Measurements from ENCODE around the gene DOCK3.

DNA sequence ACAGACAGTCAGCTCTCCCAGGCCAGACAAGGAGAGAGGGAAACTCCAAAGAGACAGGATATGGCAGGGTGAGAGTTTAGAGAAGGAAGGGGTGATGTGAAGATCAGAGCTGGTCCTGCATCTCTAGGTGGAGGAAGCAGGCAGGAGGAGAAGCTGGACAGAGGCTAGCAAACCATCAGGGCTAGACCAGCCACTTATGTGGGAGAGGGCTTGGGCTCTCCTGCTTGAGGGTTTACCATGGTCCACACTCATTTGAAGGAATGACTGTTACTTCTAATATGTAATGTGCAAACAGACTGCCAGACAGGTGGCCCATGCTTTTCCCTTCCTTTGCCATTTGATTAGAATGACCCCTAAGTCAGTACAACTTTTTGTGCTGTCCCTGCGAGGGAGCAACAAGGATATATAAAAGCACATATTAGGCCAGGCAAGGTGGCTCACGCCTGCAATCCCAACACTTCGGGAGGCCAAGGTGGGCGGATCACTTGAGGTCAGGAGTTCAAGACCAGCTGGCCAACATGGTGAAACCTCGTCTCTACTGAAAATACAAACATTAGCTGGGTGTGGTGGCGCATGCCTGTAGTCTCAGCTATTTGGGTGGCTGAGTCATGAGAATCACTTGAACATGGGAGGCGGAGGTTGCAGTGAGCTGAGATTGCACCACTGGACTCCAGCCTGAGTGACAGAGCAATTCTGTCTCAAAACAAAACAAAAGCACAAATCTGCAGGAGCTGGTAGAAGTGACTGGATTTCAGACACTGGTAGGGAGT is 669.4 kb downstream of the DOCK3 start:
- no peak for TF ChIP-seq TAF1 (IDR thresholded peaks at IDR 0.05; ENCODE audit: borderline replicate concordance, insufficient read depth, low read length)
- no peak for TF ChIP-seq POLR2AphosphoS5 (IDR thresholded peaks at IDR 0.05; ENCODE audit: low read depth, low read length)
- TF ChIP-seq, protein P1, sequence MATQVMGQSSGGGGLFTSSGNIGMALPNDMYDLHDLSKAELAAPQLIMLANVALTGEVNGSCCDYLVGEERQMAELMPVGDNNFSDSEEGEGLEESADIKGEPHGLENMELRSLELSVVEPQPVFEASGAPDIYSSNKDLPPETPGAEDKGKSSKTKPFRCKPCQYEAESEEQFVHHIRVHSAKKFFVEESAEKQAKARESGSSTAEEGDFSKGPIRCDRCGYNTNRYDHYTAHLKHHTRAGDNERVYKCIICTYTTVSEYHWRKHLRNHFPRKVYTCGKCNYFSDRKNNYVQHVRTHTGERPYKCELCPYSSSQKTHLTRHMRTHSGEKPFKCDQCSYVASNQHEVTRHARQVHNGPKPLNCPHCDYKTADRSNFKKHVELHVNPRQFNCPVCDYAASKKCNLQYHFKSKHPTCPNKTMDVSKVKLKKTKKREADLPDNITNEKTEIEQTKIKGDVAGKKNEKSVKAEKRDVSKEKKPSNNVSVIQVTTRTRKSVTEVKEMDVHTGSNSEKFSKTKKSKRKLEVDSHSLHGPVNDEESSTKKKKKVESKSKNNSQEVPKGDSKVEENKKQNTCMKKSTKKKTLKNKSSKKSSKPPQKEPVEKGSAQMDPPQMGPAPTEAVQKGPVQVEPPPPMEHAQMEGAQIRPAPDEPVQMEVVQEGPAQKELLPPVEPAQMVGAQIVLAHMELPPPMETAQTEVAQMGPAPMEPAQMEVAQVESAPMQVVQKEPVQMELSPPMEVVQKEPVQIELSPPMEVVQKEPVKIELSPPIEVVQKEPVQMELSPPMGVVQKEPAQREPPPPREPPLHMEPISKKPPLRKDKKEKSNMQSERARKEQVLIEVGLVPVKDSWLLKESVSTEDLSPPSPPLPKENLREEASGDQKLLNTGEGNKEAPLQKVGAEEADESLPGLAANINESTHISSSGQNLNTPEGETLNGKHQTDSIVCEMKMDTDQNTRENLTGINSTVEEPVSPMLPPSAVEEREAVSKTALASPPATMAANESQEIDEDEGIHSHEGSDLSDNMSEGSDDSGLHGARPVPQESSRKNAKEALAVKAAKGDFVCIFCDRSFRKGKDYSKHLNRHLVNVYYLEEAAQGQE (IDR thresholded peaks at IDR 0.05; ENCODE audit: insufficient read depth in 1 of 2, low read depth in 2 of 2, low read length in 2 of 2), result no peak
- no peak for TF ChIP-seq SIN3A (IDR thresholded peaks at IDR 0.05; ENCODE audit: borderline replicate concordance, insufficient read depth, low read length)

Measured in PFSK-1 (cell line).